Mesenchymal stem cell (in vitro differentiated cells and primary cell): ENCODE data around the gene BCORL1.
A peak's percentile ranks its signal among the peaks of the same experiment; 100 is the strongest.

Experiments
- DNase-seq: peaks from one replicate; pipeline ENCODE4 v3.0.0-alpha.2; 2013
- H2AFZ ChIP-seq: one replicate; pipeline ENCODE4 v1.6.1; 2013; ENCODE audit warnings: low read depth, mild to moderate bottlenecking, control low read depth, inconsistent platforms, low read length, moderate library complexity
- H2AK5ac ChIP-seq: 2 replicates; pipeline ENCODE4 v1.6.1; 2013; ENCODE audit warnings: low read length, moderate library complexity, mild to moderate bottlenecking, inconsistent platforms; ENCODE audit not compliant: severe bottlenecking
- H2BK120ac ChIP-seq: one replicate; pipeline ENCODE4 v1.6.1; 2013; ENCODE audit warnings: low read depth, mild to moderate bottlenecking, inconsistent platforms, low read length, moderate library complexity
- H2BK12ac ChIP-seq, 2 experiments: one replicate each; pipeline ENCODE4 v1.6.1; 2013; ENCODE audit warnings: inconsistent platforms in 2 of 2, low read length in 2 of 2, mild to moderate bottlenecking in 2 of 2, moderate library complexity in 2 of 2, control low read depth in 1 of 2
- H2BK15ac ChIP-seq: one replicate; pipeline ENCODE4 v1.6.1; 2013; ENCODE audit warnings: mild to moderate bottlenecking, low read depth, inconsistent platforms; ENCODE audit not compliant: poor library complexity, severe bottlenecking
- H2BK5ac ChIP-seq: 2 replicates; pipeline ENCODE4 v1.6.1; 2013; ENCODE audit warnings: low read depth, mild to moderate bottlenecking, low read length, control low read depth, inconsistent platforms; ENCODE audit not compliant: poor library complexity, severe bottlenecking
- H3K14ac ChIP-seq, 2 experiments: one replicate each; pipeline ENCODE4 v1.6.1; 2013; ENCODE audit warnings: inconsistent platforms in 2 of 2, low read length in 2 of 2, control low read depth in 1 of 2, mild to moderate bottlenecking in 1 of 2, moderate library complexity in 1 of 2
- H3K18ac ChIP-seq, 2 experiments: one replicate each; pipeline ENCODE4 v1.6.1; 2013; ENCODE audit warnings: inconsistent platforms in 2 of 2, low read length in 2 of 2, control low read depth in 1 of 2, low read depth in 1 of 2, mild to moderate bottlenecking in 1 of 2
- H3K23ac ChIP-seq, 2 experiments: one replicate each; pipeline ENCODE4 v1.6.1; 2013; ENCODE audit warnings: inconsistent platforms in 2 of 2, low read length in 2 of 2, mild to moderate bottlenecking in 2 of 2, moderate library complexity in 2 of 2, control low read depth in 1 of 2
- H3K27ac ChIP-seq: 2 replicates; pipeline ENCODE4 v1.5.1; 2013; ENCODE audit warnings: mild to moderate bottlenecking, moderate library complexity, low read length, control low read depth, inconsistent platforms; ENCODE audit not compliant: poor library complexity, severe bottlenecking
- H3K27me3 ChIP-seq, 2 experiments: 2 replicates each; pipeline versions ENCODE4 v1.6.1 to v1.7.0; 2013; ENCODE audit warnings: low read length in 2 of 2, mild to moderate bottlenecking in 2 of 2, moderate library complexity in 2 of 2, control low read depth in 1 of 2, inconsistent platforms in 1 of 2; ENCODE audit not compliant: control insufficient read depth in 1 of 2, insufficient read depth in 1 of 2
- H3K36me3 ChIP-seq, 2 experiments: 2 replicates each; pipeline versions ENCODE4 v1.6.1 to v1.7.0; 2013; ENCODE audit warnings: low read length in 2 of 2, control low read depth in 1 of 2, inconsistent platforms in 1 of 2, low read depth in 1 of 2, mild to moderate bottlenecking in 1 of 2; ENCODE audit not compliant: insufficient read depth in 2 of 2, control insufficient read depth in 1 of 2
- H3K4ac ChIP-seq, 2 experiments: one replicate each; pipeline ENCODE4 v1.6.1; 2013; ENCODE audit warnings: inconsistent platforms in 2 of 2, low read length in 2 of 2, mild to moderate bottlenecking in 2 of 2, moderate library complexity in 2 of 2, control low read depth in 1 of 2, low read depth in 1 of 2
- H3K4me1 ChIP-seq: 2 replicates; pipeline ENCODE4 v1.6.1; 2013; ENCODE audit warnings: low read depth, low read length, control low read depth; ENCODE audit not compliant: control insufficient read depth, insufficient read depth
- H3K4me2 ChIP-seq: 2 replicates; pipeline ENCODE4 v1.6.1; 2013; ENCODE audit warnings: low read length, mild to moderate bottlenecking, inconsistent platforms; ENCODE audit not compliant: poor library complexity, severe bottlenecking
- H3K4me3 ChIP-seq, 2 experiments: 2 replicates each; pipeline versions ENCODE4 v1.5.1 to v1.7.0; 2013; ENCODE audit warnings: low read length in 2 of 2, mild to moderate bottlenecking in 2 of 2, control low read depth in 1 of 2, low read depth in 1 of 2; ENCODE audit not compliant: insufficient read depth in 1 of 2
- H3K79me1 ChIP-seq: replicated peaks from 2 replicates; pipeline ENCODE4 v1.6.1; 2013; ENCODE audit warnings: mild to moderate bottlenecking, control low read depth, low read length, inconsistent platforms; ENCODE audit not compliant: poor library complexity, severe bottlenecking
- H3K9ac ChIP-seq: 2 replicates; pipeline ENCODE4 v1.7.0; 2013; ENCODE audit warnings: mild to moderate bottlenecking, low read length, moderate library complexity
- H3K9me3 ChIP-seq: 2 replicates; pipeline ENCODE4 v1.7.0; 2013; ENCODE audit warnings: mild to moderate bottlenecking, low read length; ENCODE audit not compliant: control insufficient read depth
- H4K8ac ChIP-seq: one replicate; pipeline ENCODE4 v1.6.1; 2013; ENCODE audit warnings: inconsistent platforms, mild to moderate bottlenecking, low read length, moderate library complexity
- H4K91ac ChIP-seq: one replicate; pipeline ENCODE4 v1.6.1; 2013; ENCODE audit warnings: mild to moderate bottlenecking, low read length, inconsistent platforms
- WGBS: methylation state at CpG from one replicate; pipeline ENCODE4 v1.1.7; 2013; ENCODE audit warnings: mixed read lengths; 5-methylcytosine and 5-hydroxymethylcytosine counted together

BCORL1 gene

DNA sequence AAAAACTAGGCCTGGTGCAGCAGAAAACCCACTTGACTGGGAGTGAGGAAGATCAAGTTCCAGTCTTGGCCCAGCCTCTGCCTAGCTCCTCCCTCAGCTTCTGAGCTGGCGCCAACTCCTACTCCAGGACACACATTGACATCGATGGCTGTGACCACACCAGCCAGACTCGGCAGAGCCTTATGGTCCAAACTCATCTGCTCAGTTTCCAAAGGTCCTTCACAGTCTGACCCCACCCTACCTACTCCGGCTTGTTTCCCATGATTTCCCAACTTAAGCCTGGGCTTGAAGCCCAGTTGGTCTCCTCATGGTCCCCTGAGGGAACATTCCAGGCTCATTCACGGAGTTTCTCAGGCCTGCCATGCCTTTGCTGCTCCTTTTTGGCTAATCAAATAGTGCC, 117.7 kb downstream of the BCORL1 start:
- H2BK12ac ChIP-seq: no peak overlapping the region
- no peak overlapping the region for H2BK5ac ChIP-seq
- H2BK15ac ChIP-seq: no peak overlapping the region
- H3K23ac ChIP-seq: no peak overlapping the region
- no peak overlapping the region for H4K91ac ChIP-seq
- 90% methylated on average over 5 of the region's 5 CpGs for WGBS
- no peak overlapping the region for H2AFZ ChIP-seq
- DNase-seq: no peak
- peaks cover 7% of the 10 kb centered on the region for H3K4me1 ChIP-seq
- H3K9ac ChIP-seq: peak overlapping the region; percentile 26
- no peaks in the 10 kb centered on the region for H3K9me3 ChIP-seq
- no peak overlapping the region for H3K18ac ChIP-seq
- H4K8ac ChIP-seq: no peak overlapping the region
- no peak overlapping the region for H3K4ac ChIP-seq
- H3K4me3 ChIP-seq: no peak overlapping the region
- no peak overlapping the region for H3K27ac ChIP-seq
- no peak overlapping the region for H2BK120ac ChIP-seq
- no peak overlapping the region for H2AK5ac ChIP-seq
- no peak overlapping the region for H3K14ac ChIP-seq
- H3K36me3 ChIP-seq: peaks cover 0 to 4% of the 10 kb centered on the region in 2 experiments
- no peaks in the 10 kb centered on the region for H3K27me3 ChIP-seq
- H3K79me1 ChIP-seq: peaks cover 1% of the 10 kb centered on the region
- no peak overlapping the region for H3K4me2 ChIP-seq

DNA sequence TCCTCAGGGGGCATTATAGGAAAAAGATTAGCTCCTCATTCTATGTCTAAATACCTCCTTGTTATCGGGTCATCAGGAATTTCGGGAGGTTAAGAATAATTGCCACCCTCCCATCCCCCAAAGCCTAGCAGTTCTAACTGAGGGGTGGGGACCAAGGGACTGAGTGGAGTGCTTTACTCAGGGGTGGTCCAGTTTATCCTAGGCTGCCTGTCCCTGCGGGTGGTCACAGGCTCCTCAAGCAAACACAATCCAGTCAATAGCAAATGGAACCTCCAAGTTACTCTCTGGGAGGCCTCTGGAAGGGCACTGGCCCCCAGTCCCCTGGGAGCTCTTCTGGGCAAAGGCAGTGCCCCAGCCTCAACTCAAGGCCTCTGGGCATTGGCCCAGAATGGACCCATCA, 121.2 kb downstream of the BCORL1 start:
- H2BK12ac ChIP-seq: no peak overlapping the region
- DNase-seq: no peak
- H2AFZ ChIP-seq: no peak overlapping the region
- WGBS: no CpG with 5 or more reads among the region's 3 CpGs
- no peaks in the 10 kb centered on the region for H3K9me3 ChIP-seq
- H4K8ac ChIP-seq: no peak overlapping the region
- no peak overlapping the region for H2AK5ac ChIP-seq
- no peak overlapping the region for H3K23ac ChIP-seq
- H3K4me1 ChIP-seq: peaks cover 14% of the 10 kb centered on the region
- peaks cover 0 to 2% of the 10 kb centered on the region in 2 experiments for H3K27me3 ChIP-seq
- no peak overlapping the region for H3K27ac ChIP-seq
- H3K9ac ChIP-seq: no peak overlapping the region
- no peak overlapping the region for H2BK15ac ChIP-seq
- H3K79me1 ChIP-seq: no peaks in the 10 kb centered on the region
- no peak overlapping the region for H2BK5ac ChIP-seq
- H3K4ac ChIP-seq: no peak overlapping the region
- no peak overlapping the region for H3K4me3 ChIP-seq
- no peak overlapping the region for H2BK120ac ChIP-seq
- H4K91ac ChIP-seq: no peak overlapping the region
- H3K4me2 ChIP-seq: no peak overlapping the region
- H3K14ac ChIP-seq: no peak overlapping the region
- H3K18ac ChIP-seq: no peak overlapping the region
- no peaks in the 10 kb centered on the region for H3K36me3 ChIP-seq

DNA sequence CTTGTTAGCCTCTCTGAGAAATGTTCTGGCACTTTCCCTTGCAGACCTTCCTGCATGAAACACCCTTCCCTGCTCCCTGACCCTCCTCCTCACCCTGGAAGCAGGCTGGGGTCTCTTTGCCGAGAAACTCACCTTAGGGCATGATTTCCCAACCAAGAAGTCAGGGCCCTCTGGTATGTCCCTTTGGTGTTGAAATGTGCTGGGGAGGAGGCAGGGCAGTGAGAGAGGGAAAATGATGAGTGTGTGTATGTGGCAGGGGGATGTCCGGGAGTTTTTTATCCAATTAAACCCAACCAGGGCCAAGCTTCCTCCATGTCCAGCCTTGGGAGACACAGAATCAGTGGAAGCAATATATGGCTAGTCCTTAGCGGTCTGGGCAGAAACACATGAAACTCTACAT, 122.8 kb downstream of the BCORL1 start:
- no peak overlapping the region for H4K8ac ChIP-seq
- no peaks in the 10 kb centered on the region for H3K9me3 ChIP-seq
- H2BK5ac ChIP-seq: no peak overlapping the region
- no peak overlapping the region for H3K4me2 ChIP-seq
- no peak overlapping the region for H4K91ac ChIP-seq
- no peaks in the 10 kb centered on the region for H3K79me1 ChIP-seq
- no peak overlapping the region for H2BK12ac ChIP-seq
- WGBS: 100% methylated on average over 1 of the region's 3 CpGs
- no peak overlapping the region for H2AFZ ChIP-seq
- H3K14ac ChIP-seq: no peak overlapping the region
- no peak overlapping the region for H2AK5ac ChIP-seq
- H3K27me3 ChIP-seq: peaks cover 0 to 2% of the 10 kb centered on the region in 2 experiments
- no peaks in the 10 kb centered on the region for H3K36me3 ChIP-seq
- no peak overlapping the region for H3K4me3 ChIP-seq
- peaks cover 18% of the 10 kb centered on the region for H3K4me1 ChIP-seq
- H2BK120ac ChIP-seq: no peak overlapping the region
- H3K23ac ChIP-seq: no peak overlapping the region
- peak; percentile 48 for DNase-seq
- H3K27ac ChIP-seq: no peak overlapping the region
- no peak overlapping the region for H3K4ac ChIP-seq
- H3K9ac ChIP-seq: no peak overlapping the region
- H2BK15ac ChIP-seq: no peak overlapping the region
- no peak overlapping the region for H3K18ac ChIP-seq

DNA sequence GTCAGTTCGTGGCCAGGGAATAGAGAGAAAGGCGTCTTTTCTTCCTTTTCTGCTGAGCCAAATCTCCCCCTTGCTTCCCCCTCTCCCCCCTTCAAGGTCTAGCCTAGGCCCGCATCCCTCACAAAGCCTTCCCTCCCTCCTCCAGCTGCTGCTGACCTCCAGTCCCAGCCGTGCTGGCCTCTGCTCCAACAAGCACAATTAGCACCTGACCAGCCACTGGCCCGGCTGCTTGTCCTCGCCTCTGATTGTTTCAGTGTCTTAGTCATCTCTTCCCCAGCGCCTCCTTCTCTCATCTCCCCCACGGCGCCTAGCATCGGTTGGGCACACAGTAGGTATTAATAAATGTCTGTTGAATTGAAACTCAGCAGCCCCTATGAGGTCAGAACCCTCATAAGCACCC, 123.6 kb downstream of the BCORL1 start:
- H4K91ac ChIP-seq: no peak overlapping the region
- H2BK120ac ChIP-seq: no peak overlapping the region
- H2AFZ ChIP-seq: no peak overlapping the region
- no peak for DNase-seq
- no peak overlapping the region for H2BK12ac ChIP-seq
- no peak overlapping the region for H2BK15ac ChIP-seq
- peaks cover 18% of the 10 kb centered on the region for H3K4me1 ChIP-seq
- no peaks in the 10 kb centered on the region for H3K36me3 ChIP-seq
- no peak overlapping the region for H3K27ac ChIP-seq
- H4K8ac ChIP-seq: no peak overlapping the region
- no peak overlapping the region for H3K23ac ChIP-seq
- H2AK5ac ChIP-seq: no peak overlapping the region
- peaks cover 0 to 2% of the 10 kb centered on the region in 2 experiments for H3K27me3 ChIP-seq
- H3K18ac ChIP-seq: no peak overlapping the region
- H3K4me2 ChIP-seq: no peak overlapping the region
- H3K9ac ChIP-seq: no peak overlapping the region
- H3K14ac ChIP-seq: no peak overlapping the region
- 44% methylated on average over 6 of the region's 10 CpGs for WGBS
- no peak overlapping the region for H3K4me3 ChIP-seq
- H3K9me3 ChIP-seq: no peaks in the 10 kb centered on the region
- H3K79me1 ChIP-seq: no peaks in the 10 kb centered on the region
- peak overlapping the region in 1 of 2 experiments; percentile 15 for H3K4ac ChIP-seq
- H2BK5ac ChIP-seq: no peak overlapping the region
